Measurements from ENCODE around the gene RRP8. TPM values are rescaled to one million over a fixed set of nuclear protein-coding genes. Genes with fewer than 3 reads are reported as not detected.

Gene RRP8
- total and polyA plus RNA-seq, 5 donors from 2014 or later, result 21.0 to 30.9 (median 23.6) TPM

GRCh38 chr11:6607190-6607795 is 3.9 kb upstream of the RRP8 start:
- ATAC-seq (ENCODE audit: low read depth in 2 of 2), result no peak
- no peak for DNase-seq
- H3K4me1 ChIP-seq (ENCODE audit: control insufficient read depth, insufficient read depth, low read length, poor library complexity, severe bottlenecking), result peaks cover 74% of the 10 kb centered on the region
- no peaks in the 10 kb centered on the region for H3K9me3 ChIP-seq (ENCODE audit: control insufficient read depth in 2 of 2, low read length in 2 of 2)
- H3K9me3 Mint-ChIP-seq, result no peaks in the 10 kb centered on the region
- H3K4me3 Mint-ChIP-seq, result peak overlapping the region in 3 of 4 donors; percentile 31 to 88 (median 44)
- no peaks in the 10 kb centered on the region for H3K27me3 Mint-ChIP-seq
- H3K4me1 Mint-ChIP-seq, result peaks cover 8 to 38% (median 30%) of the 10 kb centered on the region in 4 donors
- H3K4me3 ChIP-seq (ENCODE audit: low read depth, low read length), result peak overlapping the region; percentile 54
- H3K36me3 Mint-ChIP-seq, result peaks cover 21% of the 10 kb centered on the region
- peak overlapping the region in 2 of 3 donors; percentile 14 to 89 for H3K27ac Mint-ChIP-seq
- H3K27me3 ChIP-seq (ENCODE audit: control insufficient read depth, insufficient read depth, low read length), result no peaks in the 10 kb centered on the region
- H3K27ac ChIP-seq (ENCODE audit: insufficient read depth, low read length, poor library complexity, severe bottlenecking), result peak overlapping the region; percentile 75
- H3K36me3 ChIP-seq (ENCODE audit: control insufficient read depth, insufficient read depth, low read length), result peaks cover 36% of the 10 kb centered on the region

- ATAC-seq (ENCODE audit: low read depth in 2 of 2), result no peak
- no peaks in the 10 kb centered on the region for H3K27me3 ChIP-seq (ENCODE audit: control insufficient read depth, insufficient read depth, low read length)
- peaks cover 38% of the 10 kb centered on the region for H3K36me3 ChIP-seq (ENCODE audit: control insufficient read depth, insufficient read depth, low read length)
- peaks cover 8 to 43% (median 30%) of the 10 kb centered on the region in 4 donors for H3K4me1 Mint-ChIP-seq
- H3K36me3 Mint-ChIP-seq, result peaks cover 24% of the 10 kb centered on the region
- peak in 2 of 3 donors; percentile 44 to 58 for DNase-seq
- no peaks in the 10 kb centered on the region for H3K27me3 Mint-ChIP-seq
- peak overlapping the region; percentile 75 for H3K27ac ChIP-seq (ENCODE audit: insufficient read depth, low read length, poor library complexity, severe bottlenecking)
- H3K9me3 ChIP-seq (ENCODE audit: control insufficient read depth in 2 of 2, low read length in 2 of 2), result no peaks in the 10 kb centered on the region
- H3K9me3 Mint-ChIP-seq, result no peaks in the 10 kb centered on the region
- H3K4me1 ChIP-seq (ENCODE audit: control insufficient read depth, insufficient read depth, low read length, poor library complexity, severe bottlenecking), result peaks cover 80% of the 10 kb centered on the region
- H3K27ac Mint-ChIP-seq, result peak overlapping the region; percentile 80 to 98 (median 83)
- H3K4me3 Mint-ChIP-seq, result peak overlapping the region in 3 of 4 donors; percentile 15 to 88 (median 44)
- H3K4me3 ChIP-seq (ENCODE audit: low read depth, low read length), result peak overlapping the region; percentile 62
Observed at GRCh38 chr11:6606471-6607189, 3.2 kb upstream of the RRP8 start.

GRCh38 chr11:6604790-6605189 is 1.4 kb upstream of the RRP8 start:
- H3K27ac Mint-ChIP-seq, result no peak overlapping the region
- Histone ChIP-seq H3K27ac (ENCODE audit: insufficient read depth, low read length, poor library complexity, severe bottlenecking) (peak overlapping the region; percentile 75), H3K4me3 (ENCODE audit: low read depth, low read length) (peak overlapping the region; percentile 89), H3K36me3 (ENCODE audit: control insufficient read depth, insufficient read depth, low read length) (peaks cover 43% of the 10 kb centered on the region), H3K9me3 (ENCODE audit: control insufficient read depth in 2 of 2, low read length in 2 of 2) (no peaks in the 10 kb centered on the region), H3K27me3 (ENCODE audit: control insufficient read depth, insufficient read depth, low read length) (no peaks in the 10 kb centered on the region), H3K4me1 (ENCODE audit: control insufficient read depth, insufficient read depth, low read length, poor library complexity, severe bottlenecking) (peaks cover 71% of the 10 kb centered on the region)
- no peak for DNase-seq
- H3K4me3 Mint-ChIP-seq, result no peak overlapping the region
- H3K9me3 Mint-ChIP-seq, result no peaks in the 10 kb centered on the region
- H3K36me3 Mint-ChIP-seq, result peaks cover 11% of the 10 kb centered on the region
- ATAC-seq (ENCODE audit: low read depth in 2 of 2), result no peak
- peaks cover 8 to 36% (median 14%) of the 10 kb centered on the region in 4 donors for H3K4me1 Mint-ChIP-seq
- no peaks in the 10 kb centered on the region for H3K27me3 Mint-ChIP-seq

GRCh38 chr11:6604081-6604626 is 738 bp upstream of the RRP8 start:
- peak overlapping the region; percentile 89 for H3K4me3 ChIP-seq (ENCODE audit: low read depth, low read length)
- peaks cover 8 to 39% (median 14%) of the 10 kb centered on the region in 4 donors for H3K4me1 Mint-ChIP-seq
- no peak overlapping the region for H3K27ac Mint-ChIP-seq
- H3K4me3 Mint-ChIP-seq, result no peak overlapping the region
- no peaks in the 10 kb centered on the region for H3K27me3 Mint-ChIP-seq
- no peaks in the 10 kb centered on the region for H3K9me3 ChIP-seq (ENCODE audit: control insufficient read depth in 2 of 2, low read length in 2 of 2)
- peaks cover 43% of the 10 kb centered on the region for H3K36me3 ChIP-seq (ENCODE audit: control insufficient read depth, insufficient read depth, low read length)
- peak overlapping the region; percentile 73 for H3K27ac ChIP-seq (ENCODE audit: insufficient read depth, low read length, poor library complexity, severe bottlenecking)
- no peaks in the 10 kb centered on the region for H3K27me3 ChIP-seq (ENCODE audit: control insufficient read depth, insufficient read depth, low read length)
- DNase-seq (peak; percentile 32 to 75 (median 68)), ATAC-seq (ENCODE audit: low read depth in 2 of 2) (peak; percentile 71 to 72)
- H3K36me3 Mint-ChIP-seq, result peaks cover 11% of the 10 kb centered on the region
- H3K9me3 Mint-ChIP-seq, result no peaks in the 10 kb centered on the region
- peaks cover 71% of the 10 kb centered on the region for H3K4me1 ChIP-seq (ENCODE audit: control insufficient read depth, insufficient read depth, low read length, poor library complexity, severe bottlenecking)

GRCh38 chr11:6602096-6602940 is 1.1 kb downstream of the RRP8 start:
- H3K36me3 ChIP-seq (ENCODE audit: control insufficient read depth, insufficient read depth, low read length), result peaks cover 39% of the 10 kb centered on the region
- H3K4me3 ChIP-seq (ENCODE audit: low read depth, low read length), result peak overlapping the region; percentile 91
- no peak for ATAC-seq (ENCODE audit: low read depth in 2 of 2)
- peaks cover 21% of the 10 kb centered on the region for H3K36me3 Mint-ChIP-seq
- no peaks in the 10 kb centered on the region for H3K27me3 ChIP-seq (ENCODE audit: control insufficient read depth, insufficient read depth, low read length)
- peak overlapping the region in 1 of 3 donors; percentile 82 for H3K27ac Mint-ChIP-seq
- peak overlapping the region; percentile 73 for H3K27ac ChIP-seq (ENCODE audit: insufficient read depth, low read length, poor library complexity, severe bottlenecking)
- H3K9me3 ChIP-seq (ENCODE audit: control insufficient read depth in 2 of 2, low read length in 2 of 2), result no peaks in the 10 kb centered on the region
- no peak for DNase-seq
- H3K4me1 ChIP-seq (ENCODE audit: control insufficient read depth, insufficient read depth, low read length, poor library complexity, severe bottlenecking), result peaks cover 55% of the 10 kb centered on the region
- H3K27me3 Mint-ChIP-seq, result no peaks in the 10 kb centered on the region
- no peaks in the 10 kb centered on the region for H3K9me3 Mint-ChIP-seq
- no peak overlapping the region for H3K4me3 Mint-ChIP-seq
- peaks cover 15 to 38% (median 18%) of the 10 kb centered on the region in 4 donors for H3K4me1 Mint-ChIP-seq

- Histone ChIP-seq H3K36me3 (ENCODE audit: control insufficient read depth, insufficient read depth, low read length) (peaks cover 47% of the 10 kb centered on the region), H3K27ac (ENCODE audit: insufficient read depth, low read length, poor library complexity, severe bottlenecking) (no peak overlapping the region), H3K4me1 (ENCODE audit: control insufficient read depth, insufficient read depth, low read length, poor library complexity, severe bottlenecking) (peaks cover 42% of the 10 kb centered on the region), H3K4me3 (ENCODE audit: low read depth, low read length) (no peak overlapping the region), H3K9me3 (ENCODE audit: control insufficient read depth in 2 of 2, low read length in 2 of 2) (no peaks in the 10 kb centered on the region), H3K27me3 (ENCODE audit: control insufficient read depth, insufficient read depth, low read length) (no peaks in the 10 kb centered on the region)
- H3K4me1 Mint-ChIP-seq, result peaks cover 11 to 32% (median 18%) of the 10 kb centered on the region in 4 donors
- H3K27ac Mint-ChIP-seq, result no peak overlapping the region
- DNase-seq, result no peak
- H3K9me3 Mint-ChIP-seq, result no peaks in the 10 kb centered on the region
- no peak for ATAC-seq (ENCODE audit: low read depth in 2 of 2)
- H3K27me3 Mint-ChIP-seq, result no peaks in the 10 kb centered on the region
- peaks cover 23% of the 10 kb centered on the region for H3K36me3 Mint-ChIP-seq
- no peak overlapping the region for H3K4me3 Mint-ChIP-seq
Observed at GRCh38 chr11:6601041-6601461, 2.4 kb downstream of the RRP8 start.

GRCh38 chr11:6599881-6600390 is 3.5 kb downstream of the RRP8 start:
- Histone ChIP-seq H3K4me3 (ENCODE audit: low read depth, low read length) (no peak overlapping the region), H3K9me3 (ENCODE audit: control insufficient read depth in 2 of 2, low read length in 2 of 2) (no peaks in the 10 kb centered on the region), H3K27ac (ENCODE audit: insufficient read depth, low read length, poor library complexity, severe bottlenecking) (no peak overlapping the region), H3K36me3 (ENCODE audit: control insufficient read depth, insufficient read depth, low read length) (peaks cover 57% of the 10 kb centered on the region), H3K27me3 (ENCODE audit: control insufficient read depth, insufficient read depth, low read length) (no peaks in the 10 kb centered on the region), H3K4me1 (ENCODE audit: control insufficient read depth, insufficient read depth, low read length, poor library complexity, severe bottlenecking) (peaks cover 31% of the 10 kb centered on the region)
- ATAC-seq (ENCODE audit: low read depth in 2 of 2), result no peak
- no peak for DNase-seq
- no peaks in the 10 kb centered on the region for H3K9me3 Mint-ChIP-seq
- H3K4me3 Mint-ChIP-seq, result peak overlapping the region in 2 of 4 donors; percentile 47 to 61
- H3K27me3 Mint-ChIP-seq, result no peaks in the 10 kb centered on the region
- peak overlapping the region in 1 of 3 donors; percentile 55 for H3K27ac Mint-ChIP-seq
- H3K4me1 Mint-ChIP-seq, result peaks cover 8 to 38% (median 21%) of the 10 kb centered on the region in 4 donors
- H3K36me3 Mint-ChIP-seq, result peaks cover 25% of the 10 kb centered on the region
